K562 (cell line): Measurements from ENCODE around the gene KCNK10. TPM values are rescaled to one million over a fixed set of nuclear protein-coding genes. Genes with fewer than 3 reads are reported as not detected.

Experiments
- ATAC-seq: fragments of 200-7000 bp; cut with Tn5 transposase; 3 replicates; pipeline ENCODE4 v1.9.1; 2020; ENCODE audit warnings: moderate library complexity
- BruUV-seq: library from RNA; stranded (reverse); fragments of 400-500 nt; replicated peaks from 2 replicates; lab custom pipeline; 2021; lab: Mats Ljungman, UMichigan
- CTCF ChIA-PET: fragments of 300-600 bp; formaldehyde crosslinking; extraction: SDS; loops from one replicate; lab custom pipeline; 2021; ENCODE audit warnings: low intra/inter-chr PET ratio; lab: Yijun Ruan, JAX
- POLR2A ChIA-PET: fragments of 300-600, 350-650 bp; sonication (Branson Sonifier 250); formaldehyde crosslinking; extraction: SDS; loops from one replicate; lab custom pipeline; 2021; ENCODE audit warnings: antibody characterized with exemption, inconsistent platforms; lab: Yijun Ruan, JAX
- DNase-seq, 4 experiments: peaks; one replicate each; pipeline versions ENCODE4 v3.0.0 to v3.0.0-alpha.2; 2011 to 2018; ENCODE audit warnings: low spot score in 3 of 4, mixed read lengths in 3 of 4; ENCODE audit errors: extremely low read depth in 1 of 4
- FAIRE-seq: peaks from 2 replicates; lab custom pipeline; 2011; peaks lifted over from hg19 to GRCh38; lab: Jason Lieb, UNC
- H2AFZ ChIP-seq: 2 replicates; pipeline ENCODE4 v1.6.0; 2011; ENCODE audit warnings: low read depth, low read length, control low read depth, inconsistent platforms
- H3K27ac ChIP-seq: fragments of 200-600 bp; 3 replicates; pipeline ENCODE4 v1.8.0; 2011; ENCODE audit warnings: low read depth, mild to moderate bottlenecking, control low read depth, inconsistent platforms, low read length, moderate library complexity, mixed read lengths; ENCODE audit errors: extremely low read depth
- H3K27me3 ChIP-seq, 2 experiments: fragments of 300-600 bp in 1 of 2; 2 replicates in 1 of 2; 3 replicates in 1 of 2; pipeline versions ENCODE4 v1.6.0 to v1.8.0; 2011; ENCODE audit warnings: inconsistent platforms in 2 of 2, low read length in 2 of 2, mild to moderate bottlenecking in 1 of 2, mixed read lengths in 1 of 2, moderate library complexity in 1 of 2; ENCODE audit not compliant: control insufficient read depth in 2 of 2, insufficient read depth in 2 of 2
- H3K36me3 ChIP-seq: fragments of 300-600 bp; 3 replicates; pipeline ENCODE4 v1.8.0; 2011; ENCODE audit warnings: mild to moderate bottlenecking, low read length, inconsistent platforms; ENCODE audit not compliant: control insufficient read depth, insufficient read depth
- H3K4me1 ChIP-seq, 2 experiments: fragments of 200-600 bp in 1 of 2; replicated peaks in 1 of 2; 2 replicates in 1 of 2; 3 replicates in 1 of 2; pipeline versions ENCODE4 v1.5.1 to v1.8.0; 2011; ENCODE audit warnings: inconsistent platforms in 2 of 2, low read length in 2 of 2, mild to moderate bottlenecking in 1 of 2, mixed read lengths in 1 of 2, moderate library complexity in 1 of 2; ENCODE audit not compliant: control insufficient read depth in 2 of 2, insufficient read depth in 2 of 2
- H3K4me2 ChIP-seq: 2 replicates; pipeline ENCODE4 v1.6.1; 2011; ENCODE audit warnings: low read length, control low read depth, inconsistent platforms, mixed read lengths; ENCODE audit not compliant: insufficient read depth
- H3K4me3 ChIP-seq: fragments of 200-600 bp; sonication (generic), shearing (Covaris generic); 2 replicates; pipeline ENCODE4 v1.5.1; 2016; ENCODE audit warnings: control low read depth, inconsistent platforms
- H3K79me2 ChIP-seq: fragments of 200-600 bp; 3 replicates; pipeline ENCODE4 v1.8.0; 2011; ENCODE audit warnings: low read length, inconsistent platforms; ENCODE audit not compliant: control insufficient read depth, insufficient read depth
- H3K9ac ChIP-seq, 2 experiments: 2 replicates each; pipeline versions ENCODE4 v1.6.0 to v1.6.1; 2011; ENCODE audit warnings: low read depth in 2 of 2, low read length in 2 of 2, control low read depth in 1 of 2, inconsistent platforms in 1 of 2, mild to moderate bottlenecking in 1 of 2, mixed read lengths in 1 of 2; ENCODE audit not compliant: insufficient read depth in 1 of 2
- H3K9me1 ChIP-seq: one replicate; pipeline ENCODE4 v1.6.0; 2011; ENCODE audit warnings: inconsistent platforms, mild to moderate bottlenecking, low read length, moderate library complexity; ENCODE audit not compliant: control insufficient read depth, insufficient read depth
- H3K9me3 ChIP-seq: replicated peaks from 2 replicates; pipeline ENCODE4 v1.5.1; 2011; ENCODE audit warnings: low read depth, low read length, inconsistent platforms; ENCODE audit not compliant: control insufficient read depth, insufficient read depth
- H4K20me1 ChIP-seq: replicated peaks from 2 replicates; pipeline ENCODE4 v1.6.1; 2011; ENCODE audit warnings: low read length, inconsistent platforms, mixed read lengths; ENCODE audit not compliant: control insufficient read depth, insufficient read depth
- ETV1 ChIP-seq: fragments of 450-650 bp; conservative IDR thresholded peaks from 2 replicates; pipeline ENCODE4 v1.6.1; 2016; ENCODE audit warnings: missing genetic modification characterization, control low read depth, low read depth, missing compliant biosample characterization
- KAT8 ChIP-seq: fragments of 450-650 bp; IDR thresholded peaks from 2 replicates; pipeline ENCODE4 v1.6.1; 2016; ENCODE audit warnings: low read depth, mild to moderate bottlenecking
- KLF6 ChIP-seq: fragments of 250-450 bp; sonication (Bioruptor Pico); IDR thresholded peaks from 2 replicates; pipeline ENCODE4 v1.4.0; 2020; ENCODE audit warnings: mild to moderate bottlenecking, moderate library complexity, borderline replicate concordance
- PCBP1 ChIP-seq: fragments of 200-400 bp; formaldehyde crosslinking; IDR thresholded peaks from 2 replicates; pipeline ENCODE4 v1.6.1; 2018; ENCODE audit warnings: mild to moderate bottlenecking, low read depth, low read length; ENCODE audit not compliant: poor library complexity, severe bottlenecking
- THAP7 ChIP-seq: fragments of 250-450 bp; sonication (Bioruptor Pico); IDR thresholded peaks from 2 replicates; pipeline ENCODE4 v1.5.0; 2021
- ZNF583 ChIP-seq: fragments of 250-450 bp; sonication (Bioruptor Pico); IDR thresholded peaks from 2 replicates; pipeline ENCODE4 v1.4.0; 2020
- WGBS: fragments of 100-300 bp; shearing (Covaris generic); methylation state at CpG from one replicate; pipeline ENCODE4 v1.1.6; 2016; ENCODE audit warnings: low coverage, mixed read lengths; ENCODE audit not compliant: insufficient coverage; ENCODE audit errors: missing lambda C conversion rate; 5-methylcytosine and 5-hydroxymethylcytosine counted together
- in situ Hi-C: fragments of 300-500 bp; cut with MboI; formaldehyde crosslinking; loops from 4 replicates; pipeline ENCODE4 v1.15.0; 2018; ENCODE audit warnings: inconsistent platforms, mixed read lengths
- intact Hi-C: fragments of 100-400 bp; cut with micrococcal nuclease; formaldehyde crosslinking; loops from 2 replicates; pipeline ENCODE4 v1.14.2; 2022
- polyA plus RNA-seq, 8 experiments: library from polyadenylated mRNA; depleted of rRNA in 4 of 8; stranded (reverse) in 5 of 8; unstranded in 3 of 8; fragments of >200 nt; fragmentation: Nextera tagmentation in 2 of 8; fragmentation: Illumina TruSeq in 1 of 8; extraction: Ambion mirVana in 2 of 8; extraction: Trizol in 1 of 8; gene quantifications; 2 replicates each; pipeline versions ENCODE4 v1.2.1 to v1.2.3, GENCODE V29; 2011 to 2014; ENCODE audit warnings: inconsistent platforms in 1 of 8, missing spikeins in 1 of 8
- total RNA-seq, 7 experiments: library from RNA; depleted of rRNA in 6 of 7; stranded (reverse); fragments of >200 nt in 6 of 7; fragmentation: Illumina TruSeq in 2 of 7; extraction: Trizol in 2 of 7; gene quantifications; 2 replicates each; pipeline versions ENCODE4 v1.2.1 to v1.2.3, GENCODE V29; 2011 to 2021; ENCODE audit warnings: low replicate concordance in 1 of 7

The KCNK10 gene
- total and polyA plus RNA-seq, 9 of the 15 experiments (the other 6 are each of a cell fraction or from before 2014, with no cell fraction given): not detected

- H3K27ac ChIP-seq: no peak overlapping the region
- H3K79me2 ChIP-seq: no peaks in the 10 kb centered on the region
- BruUV-seq: no TSS peak
- H3K4me2 ChIP-seq: no peak overlapping the region
- POLR2A ChIA-PET: interaction anchor here (0.7 kb wide), 1 partner anchor 73 kb away, joined by 4 read pairs; no protein-coding TSS in a partner anchor
- no peaks in the 10 kb centered on the region for H3K9me1 ChIP-seq
- DNase-seq: no peak
- CTCF ChIA-PET: no interaction called here
- H3K36me3 ChIP-seq: no peaks in the 10 kb centered on the region
- H3K27me3 ChIP-seq: peaks cover 3 to 5% of the 10 kb centered on the region in 2 experiments; a peak in 3 of 5 replicates
- no peak for ATAC-seq
- H2AFZ ChIP-seq: no peak overlapping the region
- H3K4me3 ChIP-seq: no peak overlapping the region
- in situ Hi-C loops: no loop called here
- H3K9me3 ChIP-seq: no peaks in the 10 kb centered on the region
- H3K4me1 ChIP-seq: no peaks in the 10 kb centered on the region
- no peaks in the 10 kb centered on the region for H4K20me1 ChIP-seq
- intact Hi-C loops: no loop called here
- H3K9ac ChIP-seq: no peak overlapping the region
- WGBS: 0% methylated on average over 7 of the region's 7 CpGs
- no peak for FAIRE-seq
- TF ChIP-seq KAT8 (no peak), THAP7 (CRISPR knock-in tag) (no peak), PCBP1 (no peak), KLF6 (CRISPR knock-in tag) (no peak), ZNF583 (CRISPR knock-in tag) (no peak), ETV1 (no peak)
- TF ChIP-seq, all 486 proteins: peak for 0
Measured at GRCh38 chr14:88195676-88196075, 127.4 kb downstream of the KCNK10 start.
